ENCODE data around the gene ZNF618. TPM values are rescaled to one million over a fixed set of nuclear protein-coding genes. Genes with fewer than 3 reads are reported as not detected.

ZNF618 gene
- total RNA-seq, 1 experiment from 2014 or later: 29.4 TPM

DNA sequence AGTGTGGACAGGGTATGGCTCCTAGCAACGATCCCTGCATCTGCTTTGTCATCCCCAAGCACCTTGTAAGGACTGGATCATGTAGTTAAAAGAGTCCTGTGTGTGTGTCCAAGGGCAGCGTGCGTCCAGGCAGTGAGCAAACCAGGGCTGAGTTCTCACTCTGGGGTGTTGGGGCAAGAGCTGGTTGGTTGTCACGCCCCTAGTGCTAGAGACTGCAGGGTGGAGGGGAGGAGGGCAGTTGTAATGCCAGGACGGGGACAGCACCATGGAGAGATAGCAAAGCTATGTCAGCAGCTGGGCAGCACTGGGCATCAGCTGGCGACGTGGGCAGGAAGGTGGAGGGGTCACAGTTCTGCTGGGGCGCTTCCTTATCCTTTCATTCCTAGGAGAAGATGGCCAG lies 100.8 kb downstream of the ZNF618 start:
- TF ChIP-seq, protein P1, sequence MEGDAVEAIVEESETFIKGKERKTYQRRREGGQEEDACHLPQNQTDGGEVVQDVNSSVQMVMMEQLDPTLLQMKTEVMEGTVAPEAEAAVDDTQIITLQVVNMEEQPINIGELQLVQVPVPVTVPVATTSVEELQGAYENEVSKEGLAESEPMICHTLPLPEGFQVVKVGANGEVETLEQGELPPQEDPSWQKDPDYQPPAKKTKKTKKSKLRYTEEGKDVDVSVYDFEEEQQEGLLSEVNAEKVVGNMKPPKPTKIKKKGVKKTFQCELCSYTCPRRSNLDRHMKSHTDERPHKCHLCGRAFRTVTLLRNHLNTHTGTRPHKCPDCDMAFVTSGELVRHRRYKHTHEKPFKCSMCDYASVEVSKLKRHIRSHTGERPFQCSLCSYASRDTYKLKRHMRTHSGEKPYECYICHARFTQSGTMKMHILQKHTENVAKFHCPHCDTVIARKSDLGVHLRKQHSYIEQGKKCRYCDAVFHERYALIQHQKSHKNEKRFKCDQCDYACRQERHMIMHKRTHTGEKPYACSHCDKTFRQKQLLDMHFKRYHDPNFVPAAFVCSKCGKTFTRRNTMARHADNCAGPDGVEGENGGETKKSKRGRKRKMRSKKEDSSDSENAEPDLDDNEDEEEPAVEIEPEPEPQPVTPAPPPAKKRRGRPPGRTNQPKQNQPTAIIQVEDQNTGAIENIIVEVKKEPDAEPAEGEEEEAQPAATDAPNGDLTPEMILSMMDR (conservative IDR thresholded peaks at IDR 0.05; ENCODE audit: low read depth, low read length): no peak
- no peak for TF ChIP-seq EZH2 (IDR thresholded peaks at IDR 0.05; ENCODE audit: borderline replicate concordance, low read depth, low read length, poor library complexity, severe bottlenecking)
- DNase-seq (ENCODE audit: low spot score): no peak
- Histone ChIP-seq H3K36me3 (ENCODE audit: insufficient read depth, low read length, poor library complexity, severe bottlenecking) (no peaks in the 10 kb centered on the region), H3K27me3 (replicated peaks; ENCODE audit: insufficient read depth, low read depth, low read length, poor library complexity) (no peaks in the 10 kb centered on the region), H3K9me3 (ENCODE audit: low read depth, low read length, poor library complexity, severe bottlenecking) (no peaks in the 10 kb centered on the region), H3K4me1 (ENCODE audit: insufficient read depth, low read length, poor library complexity, severe bottlenecking) (peaks cover 15% of the 10 kb centered on the region), H3K4me3 (ENCODE audit: low read depth, low read length, poor library complexity, severe bottlenecking) (no peak overlapping the region), H3K27ac (ENCODE audit: low read depth, low read length, poor library complexity, severe bottlenecking) (no peak overlapping the region)
- ChIA-PET POLR2A (ENCODE audit: low non-redundant PET) (no interaction called here), CTCF (no interaction called here)
- BruUV-seq (replicated peaks): no TSS peak
- intact Hi-C loops (cut with micrococcal nuclease; ENCODE audit: unreplicated experiment): no loop called here

GRCh38 chr9:113978725-113979342 lies 102.7 kb downstream of the ZNF618 start:
- Histone ChIP-seq H3K27ac (ENCODE audit: low read depth, low read length, poor library complexity, severe bottlenecking) (no peak overlapping the region), H3K4me3 (ENCODE audit: low read depth, low read length, poor library complexity, severe bottlenecking) (no peak overlapping the region), H3K27me3 (replicated peaks; ENCODE audit: insufficient read depth, low read depth, low read length, poor library complexity) (no peaks in the 10 kb centered on the region), H3K36me3 (ENCODE audit: insufficient read depth, low read length, poor library complexity, severe bottlenecking) (no peaks in the 10 kb centered on the region), H3K4me1 (ENCODE audit: insufficient read depth, low read length, poor library complexity, severe bottlenecking) (peaks cover 9% of the 10 kb centered on the region), H3K9me3 (ENCODE audit: low read depth, low read length, poor library complexity, severe bottlenecking) (no peaks in the 10 kb centered on the region)
- DNase-seq (ENCODE audit: low spot score): no peak
- no TSS peak for BruUV-seq (replicated peaks)
- intact Hi-C loops (cut with micrococcal nuclease; ENCODE audit: unreplicated experiment): no loop called here
- POLR2A ChIA-PET (ENCODE audit: low non-redundant PET): no interaction called here
- CTCF ChIA-PET: no interaction called here
- no peak for TF ChIP-seq EZH2 (IDR thresholded peaks at IDR 0.05; ENCODE audit: borderline replicate concordance, low read depth, low read length, poor library complexity, severe bottlenecking)
- TF ChIP-seq, protein P1 (conservative IDR thresholded peaks at IDR 0.05; ENCODE audit: low read depth, low read length): no peak

- no peak for DNase-seq (ENCODE audit: low spot score)
- BruUV-seq (replicated peaks): no TSS peak
- Histone ChIP-seq H3K9me3 (ENCODE audit: low read depth, low read length, poor library complexity, severe bottlenecking) (no peaks in the 10 kb centered on the region), H3K27me3 (replicated peaks; ENCODE audit: insufficient read depth, low read depth, low read length, poor library complexity) (no peaks in the 10 kb centered on the region), H3K4me1 (ENCODE audit: insufficient read depth, low read length, poor library complexity, severe bottlenecking) (peaks cover 9% of the 10 kb centered on the region), H3K36me3 (ENCODE audit: insufficient read depth, low read length, poor library complexity, severe bottlenecking) (no peaks in the 10 kb centered on the region), H3K27ac (ENCODE audit: low read depth, low read length, poor library complexity, severe bottlenecking) (no peak overlapping the region), H3K4me3 (ENCODE audit: low read depth, low read length, poor library complexity, severe bottlenecking) (no peak overlapping the region)
- CTCF ChIA-PET: no interaction called here
- POLR2A ChIA-PET (ENCODE audit: low non-redundant PET): no interaction called here
- no peak for TF ChIP-seq EZH2 (IDR thresholded peaks at IDR 0.05; ENCODE audit: borderline replicate concordance, low read depth, low read length, poor library complexity, severe bottlenecking)
- TF ChIP-seq, protein P1 (conservative IDR thresholded peaks at IDR 0.05; ENCODE audit: low read depth, low read length): no peak
- intact Hi-C loops (cut with micrococcal nuclease; ENCODE audit: unreplicated experiment): no loop called here
Observed at GRCh38 chr9:113979343-113980127, 103.4 kb downstream of the ZNF618 start.

Data from A673 (cell line).